Endothelial cell of umbilical vein (primary cell): Measurements from ENCODE around the gene THSD4.

Experiments used
- CTCF ChIP-seq, 2 donors: IDR thresholded peaks; 1 replicate in 1 of 2; 2 replicates in 1 of 2; pipeline ENCODE4 v1.5.1; 2011; ENCODE audit warnings: low read length in 2 of 2, mild to moderate bottlenecking in 2 of 2, moderate library complexity in 2 of 2, control low read depth in 1 of 2, inconsistent platforms in 1 of 2, low read depth in 1 of 2; ENCODE audit not compliant: insufficient read depth in 1 of 2; ENCODE audit errors: extremely low read depth in 1 of 2
- EZH2 ChIP-seq: IDR thresholded peaks from 2 replicates; pipeline ENCODE4 v1.6.1; 2012; ENCODE audit warnings: borderline replicate concordance, low read depth, mild to moderate bottlenecking, moderate library complexity, low read length, inconsistent platforms; ENCODE audit not compliant: severe bottlenecking
- GATA2 ChIP-seq: IDR thresholded peaks from 2 replicates; pipeline ENCODE4 v1.7.0; 2011; ENCODE audit warnings: low read depth, mild to moderate bottlenecking, moderate library complexity, mixed read lengths, low read length; ENCODE audit not compliant: insufficient read length, insufficient read depth
- JUN ChIP-seq: IDR thresholded peaks from 2 replicates; pipeline ENCODE4 v1.6.1; 2011; ENCODE audit warnings: borderline replicate concordance, low read depth; ENCODE audit not compliant: insufficient read length, insufficient read depth
- MYC ChIP-seq: IDR thresholded peaks from one replicate; pipeline ENCODE4 v1.6.1; 2011; ENCODE audit warnings: mild to moderate bottlenecking, low read depth, low read length
- POLR2A ChIP-seq: IDR thresholded peaks from 2 replicates; pipeline ENCODE4 v1.6.1; 2012; ENCODE audit warnings: low read depth, mild to moderate bottlenecking, control low read depth, low read length
- POLR2AphosphoS5 ChIP-seq: IDR thresholded peaks from 2 replicates; pipeline ENCODE4 v1.6.1; 2012; ENCODE audit warnings: low read depth, mild to moderate bottlenecking, control low read depth, low read length, moderate library complexity; ENCODE audit not compliant: insufficient read depth
- TF ChIP-seq, protein P1 (sequence below): IDR thresholded peaks from 2 replicates; pipeline ENCODE4 v1.6.1; 2011; ENCODE audit not compliant: insufficient read depth, insufficient read length

GRCh38 chr15:71121442-71121841 is 6.2 kb downstream of the THSD4 start:
- TF ChIP-seq, protein P1, sequence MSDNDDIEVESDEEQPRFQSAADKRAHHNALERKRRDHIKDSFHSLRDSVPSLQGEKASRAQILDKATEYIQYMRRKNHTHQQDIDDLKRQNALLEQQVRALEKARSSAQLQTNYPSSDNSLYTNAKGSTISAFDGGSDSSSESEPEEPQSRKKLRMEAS, result no peak
- TF ChIP-seq POLR2A (no peak), CTCF (IDR thresholded peaks at IDR 0.05; ENCODE audit: extremely low read depth in 1 of 2, insufficient read depth in 1 of 2, low read depth in 1 of 2, low read length in 2 of 2) (no peak), EZH2 (no peak), POLR2AphosphoS5 (no peak), MYC (no peak), JUN (no peak), GATA2 (no peak)
